Choroid plexus epithelial cell (primary cell): ENCODE data around the gene TMEM200A.

Source experiments
- DNase-seq: peaks from one replicate; pipeline ENCODE4 v3.0.0-alpha.2; 2010; ENCODE audit warnings: low read depth
- H3K4me3 ChIP-seq: 2 replicates; pipeline ENCODE4 v1.5.1; 2011; ENCODE audit warnings: low read depth, mild to moderate bottlenecking, control low read depth, low read length, moderate library complexity
- TF ChIP-seq, protein P1 (sequence below): conservative IDR thresholded peaks from 2 replicates; pipeline ENCODE4 v1.5.1; 2011; ENCODE audit warnings: low read depth, mild to moderate bottlenecking, control low read depth, inconsistent platforms, low read length, moderate library complexity

TMEM200A gene

DNA sequence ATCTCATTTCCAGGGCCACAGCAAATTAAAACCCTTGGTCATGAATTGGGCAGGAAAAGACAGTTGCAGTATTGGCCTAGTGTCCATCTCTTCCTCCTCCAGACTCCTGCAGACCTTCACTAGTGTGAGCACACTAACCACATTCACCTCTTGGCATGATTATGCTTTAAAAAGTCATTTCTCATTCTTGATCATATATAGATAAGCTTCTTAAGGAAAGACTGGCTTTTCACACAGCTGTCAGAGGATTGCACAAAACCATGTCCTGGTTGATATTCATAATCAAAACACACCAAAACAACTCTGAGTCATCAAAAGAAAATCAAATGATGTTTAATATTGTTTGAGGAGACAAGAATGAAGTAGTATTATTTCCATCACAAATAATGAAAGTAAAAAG lies 52.1 kb downstream of the TMEM200A start:
- TF ChIP-seq, protein P1, sequence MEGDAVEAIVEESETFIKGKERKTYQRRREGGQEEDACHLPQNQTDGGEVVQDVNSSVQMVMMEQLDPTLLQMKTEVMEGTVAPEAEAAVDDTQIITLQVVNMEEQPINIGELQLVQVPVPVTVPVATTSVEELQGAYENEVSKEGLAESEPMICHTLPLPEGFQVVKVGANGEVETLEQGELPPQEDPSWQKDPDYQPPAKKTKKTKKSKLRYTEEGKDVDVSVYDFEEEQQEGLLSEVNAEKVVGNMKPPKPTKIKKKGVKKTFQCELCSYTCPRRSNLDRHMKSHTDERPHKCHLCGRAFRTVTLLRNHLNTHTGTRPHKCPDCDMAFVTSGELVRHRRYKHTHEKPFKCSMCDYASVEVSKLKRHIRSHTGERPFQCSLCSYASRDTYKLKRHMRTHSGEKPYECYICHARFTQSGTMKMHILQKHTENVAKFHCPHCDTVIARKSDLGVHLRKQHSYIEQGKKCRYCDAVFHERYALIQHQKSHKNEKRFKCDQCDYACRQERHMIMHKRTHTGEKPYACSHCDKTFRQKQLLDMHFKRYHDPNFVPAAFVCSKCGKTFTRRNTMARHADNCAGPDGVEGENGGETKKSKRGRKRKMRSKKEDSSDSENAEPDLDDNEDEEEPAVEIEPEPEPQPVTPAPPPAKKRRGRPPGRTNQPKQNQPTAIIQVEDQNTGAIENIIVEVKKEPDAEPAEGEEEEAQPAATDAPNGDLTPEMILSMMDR, result no peak
- peak; percentile 82 for DNase-seq
- no peak overlapping the region for H3K4me3 ChIP-seq

DNA sequence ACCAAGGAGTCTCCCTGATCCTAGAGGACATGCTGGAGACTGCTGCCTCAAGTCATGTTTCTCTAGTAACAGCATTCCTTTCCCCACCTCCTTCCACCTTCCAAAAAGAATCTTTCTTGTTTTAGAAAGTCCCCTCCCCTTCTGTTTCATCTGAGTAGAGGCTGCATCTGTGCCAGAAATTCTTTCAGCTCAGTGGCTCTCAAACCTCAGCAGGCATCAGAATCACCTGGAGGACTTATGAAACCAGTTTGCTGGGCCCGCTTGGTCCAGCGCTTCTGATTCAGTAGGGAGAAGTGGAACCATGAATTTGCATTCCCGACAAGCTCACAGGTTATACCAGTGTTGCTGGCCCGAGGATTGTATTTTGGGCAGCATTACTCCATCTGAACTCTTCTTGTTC lies 55.1 kb downstream of the TMEM200A start:
- TF ChIP-seq, protein P1, result no peak
- no peak overlapping the region for H3K4me3 ChIP-seq
- DNase-seq, result peak; percentile 17

DNA sequence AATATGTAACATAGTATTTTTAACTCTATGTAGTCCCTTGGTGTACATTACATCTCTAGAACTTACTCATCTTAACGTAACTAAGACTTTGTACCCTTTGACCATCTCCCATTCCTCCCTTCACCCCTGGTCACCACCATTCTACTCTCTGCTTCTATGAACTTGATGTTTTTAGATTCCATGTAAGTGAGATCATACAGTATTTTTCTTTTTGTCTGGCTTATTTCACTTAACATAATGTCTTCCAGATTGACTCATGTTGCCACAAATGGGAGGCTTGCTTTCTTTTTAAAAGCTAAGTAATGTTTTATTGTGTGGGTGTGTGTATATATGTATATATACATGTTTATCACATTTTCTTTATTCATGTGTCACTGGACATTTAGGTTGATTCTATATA lies 55.8 kb downstream of the TMEM200A start:
- TF ChIP-seq, protein P1, result no peak
- DNase-seq, result peak; percentile 88
- H3K4me3 ChIP-seq, result no peak overlapping the region

DNA sequence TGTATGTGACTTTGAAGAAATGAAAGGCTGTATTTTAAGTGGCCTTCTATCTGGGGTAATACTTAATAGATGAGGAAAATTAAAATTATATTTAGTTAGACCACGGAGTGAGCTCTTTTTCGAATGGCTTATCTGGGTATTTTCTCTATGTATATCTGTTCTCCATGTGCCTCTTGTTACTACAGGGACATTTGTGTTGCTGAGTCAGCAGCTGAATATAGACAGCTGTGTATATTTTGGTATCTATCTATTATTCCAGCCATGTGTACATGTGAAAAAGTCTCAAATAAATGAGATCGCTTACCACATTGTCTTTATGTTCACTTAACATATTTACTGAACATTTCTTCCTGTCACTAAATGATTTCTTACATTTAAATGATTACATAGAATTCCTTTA lies 57.2 kb downstream of the TMEM200A start:
- DNase-seq, result no peak
- TF ChIP-seq, protein P1, result no peak
- no peak overlapping the region for H3K4me3 ChIP-seq

DNA sequence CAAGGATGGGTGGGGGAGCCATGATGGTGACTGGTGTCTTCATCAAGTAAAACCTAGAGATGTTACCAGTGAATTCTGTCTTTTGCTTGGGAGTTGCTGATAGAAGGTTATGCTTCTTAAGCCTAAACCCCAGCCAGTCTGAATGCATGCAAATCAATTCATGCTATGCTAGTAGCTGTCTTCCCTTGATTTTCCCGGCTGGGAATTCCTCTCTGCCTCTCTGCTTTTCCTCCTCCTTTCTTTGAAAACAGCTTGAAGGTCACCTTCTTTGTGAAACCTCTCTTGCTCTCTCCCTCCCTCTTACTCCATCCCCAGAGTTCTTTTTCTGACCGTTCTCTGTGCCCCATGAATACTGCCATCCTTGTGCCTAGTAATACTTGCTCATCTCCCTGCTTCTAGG lies 58.9 kb downstream of the TMEM200A start:
- TF ChIP-seq, protein P1, result no peak
- H3K4me3 ChIP-seq, result no peak overlapping the region
- no peak for DNase-seq

DNA sequence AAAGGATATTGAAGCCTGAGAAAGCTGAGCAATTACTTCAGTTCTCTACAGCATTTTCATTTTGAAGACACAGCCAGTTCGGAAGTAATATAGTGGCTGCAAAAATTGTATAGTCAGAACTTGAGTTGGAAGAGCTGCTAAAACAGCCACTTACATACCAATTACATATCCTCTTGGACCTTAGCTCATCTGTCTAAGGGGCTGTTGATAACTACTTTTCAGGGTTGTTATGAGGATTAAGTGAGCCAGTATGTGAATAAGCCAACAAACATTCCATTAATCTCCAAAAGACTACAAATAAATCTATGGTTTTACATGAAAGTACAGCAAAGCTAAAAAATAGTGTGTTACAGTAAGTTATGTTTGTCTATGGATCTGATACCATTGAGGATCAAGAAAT lies 59.7 kb downstream of the TMEM200A start:
- no peak overlapping the region for H3K4me3 ChIP-seq
- TF ChIP-seq, protein P1, result no peak
- DNase-seq, result peak; percentile 34

DNA sequence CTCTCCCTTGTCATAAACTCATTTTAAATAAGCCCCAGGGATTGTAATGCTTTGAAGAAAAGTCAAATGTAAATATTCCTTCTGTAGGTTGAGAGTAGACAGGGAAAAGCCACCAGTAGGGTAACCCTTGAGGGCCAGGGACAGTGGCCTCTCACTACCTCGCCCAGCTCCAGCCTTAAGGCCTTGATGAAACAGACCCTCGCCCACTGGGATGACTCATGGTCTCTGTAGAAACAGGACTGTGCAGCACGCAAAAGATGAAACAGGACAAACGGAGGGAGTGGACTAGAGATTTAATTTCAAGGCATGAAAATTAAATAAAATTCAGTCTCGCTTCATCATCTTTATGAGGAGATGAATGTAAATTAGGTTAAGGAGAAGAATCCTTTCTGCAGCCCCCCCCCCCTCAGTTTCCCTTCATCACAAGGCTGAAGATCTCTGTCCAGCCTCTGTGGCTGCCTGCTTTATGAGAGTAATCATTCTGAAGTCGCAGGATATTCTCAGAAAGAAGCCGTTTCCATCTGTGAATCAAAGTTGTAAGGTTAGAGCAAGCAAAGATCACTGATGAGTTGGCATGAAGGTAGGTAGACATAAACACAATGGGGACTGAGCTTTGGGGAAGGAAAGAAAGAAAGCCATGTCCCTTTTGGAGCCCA lies 60.4 kb downstream of the TMEM200A start:
- peak; percentile 58 for DNase-seq
- TF ChIP-seq, protein P1, result no peak
- no peak overlapping the region for H3K4me3 ChIP-seq
